Hypothalamus (tissue), 51 donors: Measurements from ENCODE around the gene DHX34.
"Not testable (repeated sequence)": the region's sequence is repeated elsewhere in the genome, so short reads cannot be mapped to it uniquely, and the experiment has no call there.

ENCODE experiments used
- DNase-seq, 51 donors: peaks; one replicate each; lab custom pipeline; 2025; lab: John Stamatoyannopoulos, UW

Gene DHX34, protein sequence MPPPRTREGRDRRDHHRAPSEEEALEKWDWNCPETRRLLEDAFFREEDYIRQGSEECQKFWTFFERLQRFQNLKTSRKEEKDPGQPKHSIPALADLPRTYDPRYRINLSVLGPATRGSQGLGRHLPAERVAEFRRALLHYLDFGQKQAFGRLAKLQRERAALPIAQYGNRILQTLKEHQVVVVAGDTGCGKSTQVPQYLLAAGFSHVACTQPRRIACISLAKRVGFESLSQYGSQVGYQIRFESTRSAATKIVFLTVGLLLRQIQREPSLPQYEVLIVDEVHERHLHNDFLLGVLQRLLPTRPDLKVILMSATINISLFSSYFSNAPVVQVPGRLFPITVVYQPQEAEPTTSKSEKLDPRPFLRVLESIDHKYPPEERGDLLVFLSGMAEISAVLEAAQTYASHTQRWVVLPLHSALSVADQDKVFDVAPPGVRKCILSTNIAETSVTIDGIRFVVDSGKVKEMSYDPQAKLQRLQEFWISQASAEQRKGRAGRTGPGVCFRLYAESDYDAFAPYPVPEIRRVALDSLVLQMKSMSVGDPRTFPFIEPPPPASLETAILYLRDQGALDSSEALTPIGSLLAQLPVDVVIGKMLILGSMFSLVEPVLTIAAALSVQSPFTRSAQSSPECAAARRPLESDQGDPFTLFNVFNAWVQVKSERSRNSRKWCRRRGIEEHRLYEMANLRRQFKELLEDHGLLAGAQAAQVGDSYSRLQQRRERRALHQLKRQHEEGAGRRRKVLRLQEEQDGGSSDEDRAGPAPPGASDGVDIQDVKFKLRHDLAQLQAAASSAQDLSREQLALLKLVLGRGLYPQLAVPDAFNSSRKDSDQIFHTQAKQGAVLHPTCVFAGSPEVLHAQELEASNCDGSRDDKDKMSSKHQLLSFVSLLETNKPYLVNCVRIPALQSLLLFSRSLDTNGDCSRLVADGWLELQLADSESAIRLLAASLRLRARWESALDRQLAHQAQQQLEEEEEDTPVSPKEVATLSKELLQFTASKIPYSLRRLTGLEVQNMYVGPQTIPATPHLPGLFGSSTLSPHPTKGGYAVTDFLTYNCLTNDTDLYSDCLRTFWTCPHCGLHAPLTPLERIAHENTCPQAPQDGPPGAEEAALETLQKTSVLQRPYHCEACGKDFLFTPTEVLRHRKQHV

GRCh38 chr19:47348819-47349795 is at the start of gene DHX34:
DHX34 (plus strand) TSS chr19:47349315; CDS start chr19:47353031, 3,716 bp downstream.
- DNase-seq: peak; percentile 79 to 97 (median 94)

DNA sequence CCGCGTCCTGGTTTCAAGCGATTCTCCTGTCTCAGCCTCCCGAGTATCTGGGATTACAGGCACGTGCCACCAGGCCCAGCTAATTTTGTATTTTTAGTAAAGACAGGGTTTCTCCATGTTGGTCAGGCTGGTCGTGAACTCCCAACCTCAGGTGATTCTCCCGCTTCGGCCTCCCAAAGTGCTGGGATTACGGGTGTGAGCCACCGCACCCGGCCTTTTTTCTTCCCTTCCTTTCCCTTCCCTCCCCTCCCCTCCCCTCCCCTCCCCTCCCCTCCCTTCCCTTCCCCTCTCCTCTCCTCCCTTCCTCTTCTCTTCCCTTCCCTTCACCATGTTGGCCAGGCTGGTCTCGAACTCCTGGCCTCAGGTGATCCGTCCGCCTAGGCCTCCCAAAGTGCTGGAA is 48.2 kb upstream of the DHX34 start:
- DNase-seq: not testable (repeated sequence)

DNA sequence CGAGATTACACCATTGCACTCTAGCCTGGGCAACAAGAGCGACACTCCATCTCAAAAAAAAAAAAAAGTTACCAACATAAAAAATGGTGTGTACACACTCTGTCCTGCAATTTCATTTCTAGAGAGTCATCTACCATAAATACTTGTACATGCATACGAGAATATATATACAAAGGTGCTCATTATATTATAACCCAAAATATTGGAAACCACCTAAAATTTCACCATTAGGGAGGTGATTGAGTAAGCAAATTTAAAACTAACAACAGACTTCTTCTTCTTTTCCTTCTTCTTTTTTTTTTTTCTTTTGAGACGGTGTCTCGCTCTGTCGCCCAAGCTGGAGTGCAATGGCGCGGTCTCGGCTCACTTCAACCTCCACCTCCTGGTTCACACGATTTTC is 46.9 kb upstream of the DHX34 start:
- DNase-seq: no peak

- no peak for DNase-seq
Measured at GRCh38 chr19:47303966-47304365, 45.1 kb upstream of the DHX34 start.

- peak in 17 of 51 donors; percentile 7 to 61 (median 14) for DNase-seq
Measured at GRCh38 chr19:47305309-47305751, 43.8 kb upstream of the DHX34 start.

DNA sequence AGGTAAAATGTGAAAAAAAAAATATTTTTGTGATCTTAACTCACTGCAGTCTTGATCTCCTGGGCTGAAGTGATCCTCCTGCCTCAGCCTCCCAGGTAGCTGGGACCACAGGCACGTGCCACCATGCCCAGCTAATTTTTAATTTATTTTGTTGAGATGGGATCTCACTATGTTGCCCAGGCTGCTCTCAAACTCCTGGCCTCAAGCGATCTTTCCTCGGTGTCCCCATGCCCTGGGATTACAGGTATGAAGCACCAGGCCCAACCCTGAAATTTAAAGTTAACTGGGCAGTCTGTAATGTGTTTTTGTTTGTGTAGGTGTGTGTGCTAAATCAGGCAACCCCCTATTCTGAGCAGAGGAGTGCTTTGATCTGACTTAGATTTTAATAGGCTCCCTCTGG is 42.8 kb upstream of the DHX34 start:
- DNase-seq: no peak

GRCh38 chr19:47309038-47309437 is 40.1 kb upstream of the DHX34 start:
- no peak for DNase-seq

DNA sequence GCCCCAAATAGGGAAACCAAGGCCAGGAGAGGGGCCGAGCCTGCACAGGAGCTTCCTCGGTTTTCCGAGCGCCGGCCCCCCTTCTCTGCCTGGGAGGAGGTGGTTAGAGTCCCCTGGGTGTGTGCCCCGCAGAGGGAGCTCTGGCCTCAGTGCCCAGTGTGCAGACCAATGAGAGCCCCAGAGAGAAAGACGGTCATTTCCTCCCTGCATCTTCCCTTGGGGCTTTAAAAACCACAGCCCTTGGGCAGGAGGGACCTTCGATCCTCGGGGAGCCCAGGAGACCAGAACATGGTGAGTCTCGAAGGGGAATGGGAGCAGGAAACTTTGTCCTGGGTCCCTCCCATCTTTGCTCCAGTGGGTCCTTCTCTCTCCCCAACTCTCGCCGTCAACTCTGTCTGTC is 39.5 kb upstream of the DHX34 start, which contains the start of gene C5AR1:
Gene C5AR1 (plus strand): TSS at position 254 of the 400 bp plus-strand sequence. CDS start 35 bp downstream, at position 289.
- peak in 10 of 51 donors; percentile 11 to 30 (median 22) for DNase-seq

DNA sequence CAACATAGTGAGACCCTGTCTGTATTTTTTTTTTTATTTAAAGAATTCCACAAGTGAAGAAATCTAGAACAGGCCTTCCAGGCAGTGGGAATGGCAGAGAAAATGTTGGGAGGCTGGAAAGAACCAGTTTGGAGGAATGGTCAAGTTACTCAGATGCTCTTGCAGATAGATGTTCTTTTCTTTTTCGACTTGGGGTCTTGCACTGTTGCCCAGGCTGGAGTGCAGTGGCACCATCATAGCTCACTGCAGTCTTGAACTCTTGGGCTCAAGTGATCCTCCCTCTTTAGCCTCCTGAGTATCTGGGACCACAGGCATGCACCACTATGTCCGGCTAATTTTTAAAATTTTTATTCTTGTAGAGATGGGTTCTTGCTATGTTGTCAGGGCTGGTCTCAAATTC is 38.8 kb upstream of the DHX34 start:
- DNase-seq: no peak

GRCh38 chr19:47310819-47311218 is 38.3 kb upstream of the DHX34 start:
- peak in 2 of 51 donors; percentile 8 to 12 for DNase-seq

- DNase-seq: no peak
Measured at GRCh38 chr19:47312366-47313006, 36.6 kb upstream of the DHX34 start.

DNA sequence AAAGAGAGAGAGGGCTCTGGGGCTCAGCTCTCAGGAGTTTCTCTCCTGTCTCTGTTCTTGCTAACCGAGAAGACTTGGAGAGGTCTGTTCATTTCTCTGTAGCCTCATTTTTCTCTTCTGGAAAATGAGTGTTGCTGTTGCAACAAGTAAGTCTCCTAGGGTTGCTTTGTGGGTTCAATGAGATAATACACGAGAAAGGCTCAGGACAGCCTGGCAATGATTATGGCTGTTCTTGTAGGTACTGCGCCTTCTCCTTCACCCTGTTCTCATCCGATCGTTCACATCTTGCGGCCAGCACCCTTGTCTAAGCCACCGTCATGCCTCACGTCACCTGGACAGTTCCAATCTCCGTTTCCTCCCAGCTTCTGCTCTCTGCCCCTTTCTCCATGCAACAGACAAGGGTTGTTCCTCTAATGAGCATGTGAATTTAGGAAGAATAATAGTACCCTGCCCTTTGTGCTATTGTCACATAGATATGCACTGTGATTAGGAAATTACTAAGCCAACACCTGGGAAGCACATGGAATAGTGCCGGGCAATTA is 35.3 kb upstream of the DHX34 start:
- DNase-seq: no peak

GRCh38 chr19:47315125-47315821 is 33.8 kb upstream of the DHX34 start:
- peak in 21 of 51 donors; percentile 8 to 64 (median 26) for DNase-seq

DNA sequence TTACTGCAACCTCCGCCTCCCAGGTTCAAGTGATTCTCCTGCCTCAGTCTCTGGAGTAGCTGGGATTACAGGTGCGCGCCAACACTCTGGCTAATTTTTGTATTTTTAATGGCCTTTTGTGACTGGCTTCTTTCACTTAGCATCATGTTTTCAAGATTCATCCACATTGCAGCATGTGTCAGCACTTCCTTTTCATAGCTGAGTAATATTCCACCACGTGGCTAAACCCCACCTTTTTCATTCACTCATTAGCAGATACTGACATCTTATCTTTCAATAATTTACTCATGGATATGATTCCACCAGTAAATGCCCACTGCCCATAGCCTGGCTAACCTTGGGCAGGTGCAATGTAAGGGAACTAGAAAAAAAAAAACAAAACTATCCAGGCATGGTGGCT is 32.6 kb upstream of the DHX34 start:
- DNase-seq: no peak

- DNase-seq: no peak
Measured at GRCh38 chr19:47319923-47320871, 28.9 kb upstream of the DHX34 start.

DNA sequence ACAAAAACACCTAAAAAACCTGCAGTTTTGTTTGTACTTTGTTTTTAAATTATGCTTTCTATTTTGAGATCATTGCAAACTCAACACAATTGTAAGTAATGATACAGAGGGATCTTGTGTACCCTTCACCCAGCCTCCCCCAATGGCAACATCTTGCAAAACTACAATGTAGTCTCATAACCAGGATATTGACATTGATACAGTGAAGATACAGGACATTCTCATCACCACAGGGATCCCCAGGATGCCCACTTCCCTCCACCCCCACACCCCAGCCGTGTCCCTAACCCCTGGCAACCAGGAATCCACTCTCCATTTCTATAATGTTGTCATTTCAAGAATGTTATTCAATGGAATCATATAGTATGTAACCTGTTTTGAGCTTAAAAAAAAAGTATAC is 27.5 kb upstream of the DHX34 start:
- no peak for DNase-seq

DNA sequence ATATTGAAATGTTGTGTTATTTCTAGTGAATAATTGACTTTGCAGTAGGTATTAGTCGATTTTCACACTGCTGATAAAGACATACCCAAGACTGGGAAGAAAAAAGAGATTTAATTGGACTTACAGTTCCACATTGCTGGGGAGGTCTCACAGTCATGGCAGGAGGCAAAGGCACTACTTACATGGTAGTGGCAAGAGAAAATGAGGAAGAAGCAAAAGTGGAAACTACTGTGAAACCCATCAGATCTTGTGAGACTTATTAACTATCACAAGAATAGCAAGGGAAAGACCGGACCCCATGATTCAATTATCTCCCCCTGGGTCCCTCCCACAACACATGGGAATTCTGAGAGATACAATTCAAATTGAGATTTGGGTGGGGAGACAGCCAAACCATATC is 27.1 kb upstream of the DHX34 start:
- no peak for DNase-seq
